Transverse colon (tissue), 3 donors: Measurements from ENCODE around the gene RPS6KL1.

Experiments
- CTCF ChIP-seq, 5 experiments: fragments of 200-600 bp in 3 of 5; fragments of 450-650 bp in 2 of 5; sonication (generic) in 3 of 5; IDR thresholded peaks; 1 replicate in 2 of 5; 2 replicates in 3 of 5; pipeline ENCODE4 v1.5.1; 2016 to 2017; ENCODE audit warnings: antibody characterized with exemption in 5 of 5, inconsistent platforms in 3 of 5, mild to moderate bottlenecking in 2 of 5, moderate library complexity in 1 of 5
- EP300 ChIP-seq: sonication (generic); formaldehyde crosslinking; IDR thresholded peaks from one replicate; pipeline ENCODE4 v1.6.1; 2017; ENCODE audit warnings: antibody characterized with exemption, low read depth
- POLR2A ChIP-seq: fragments of 450-650 bp; IDR thresholded peaks from one replicate; pipeline ENCODE4 v1.6.1; 2016; ENCODE audit warnings: antibody characterized with exemption, mild to moderate bottlenecking, moderate library complexity

DNA sequence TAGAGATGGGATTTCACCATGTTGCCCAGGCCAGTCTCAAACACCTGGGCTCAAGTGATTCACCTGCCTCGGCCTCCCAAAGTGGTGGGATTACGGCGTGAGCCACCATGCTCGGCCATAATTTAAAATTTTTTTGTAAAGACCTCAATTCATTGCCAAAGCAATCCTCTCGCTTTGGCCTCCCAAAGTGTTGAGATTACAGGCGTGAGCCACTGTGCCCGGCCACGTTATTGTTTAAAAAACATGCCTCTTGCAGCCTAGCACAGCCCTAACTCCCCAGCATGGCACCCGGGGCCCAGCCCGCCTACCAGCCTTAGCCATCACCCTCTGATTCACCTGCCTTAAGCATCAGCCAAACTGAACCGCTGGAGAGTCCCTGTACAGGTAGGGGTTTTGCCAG is 13.1 kb upstream of the RPS6KL1 start:
- TF ChIP-seq CTCF (IDR thresholded peaks at IDR 0.05), result no peak
- TF ChIP-seq EP300, result no peak
- no peak for TF ChIP-seq POLR2A
